Measurements from ENCODE around the gene DECR2.

GRCh38 chr16:354971-355461 is 46.7 kb upstream of the DECR2 start:
- no peak for TF ChIP-seq CTCF (IDR thresholded peaks at IDR 0.05)
- TF ChIP-seq POLR2A (IDR thresholded peaks at IDR 0.05) = no peak

Measured in thyroid gland (tissue), 4 donors.